Measurements from ENCODE around the gene GALM. TPM values are rescaled to one million over a fixed set of nuclear protein-coding genes. Genes with fewer than 3 reads are reported as not detected.

Gene GALM
- polyA plus RNA-seq, 3 donors = 3.0 to 3.6 (median 3.1) TPM

DNA sequence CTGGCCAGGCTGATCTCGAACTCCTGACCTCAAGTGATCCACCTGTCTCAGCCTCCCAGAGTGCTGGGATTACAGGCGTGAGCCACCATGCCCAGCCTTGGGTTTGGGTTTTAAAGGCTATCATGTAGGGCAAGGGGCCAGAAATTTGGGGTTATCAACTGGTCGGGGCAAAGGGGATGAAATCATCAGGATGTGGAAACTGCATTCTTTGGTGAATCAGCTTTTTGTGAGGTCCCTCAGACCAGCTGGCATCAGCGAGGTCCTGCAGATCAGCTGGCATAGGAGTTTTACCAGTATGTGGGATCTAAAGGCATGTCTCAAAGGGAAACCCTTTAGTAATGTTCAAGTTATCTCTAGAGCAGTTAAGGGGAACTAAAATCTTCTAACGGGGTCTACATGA, 105.7 kb downstream of the GALM start:
- intact Hi-C loops (cut with micrococcal nuclease) = no loop called here
- H3K9ac ChIP-seq (ENCODE audit: insufficient read depth, low read length, poor library complexity, severe bottlenecking) = no peak overlapping the region
- no peaks in the 10 kb centered on the region for H3K36me3 Mint-ChIP-seq
- no peak overlapping the region for H3K4me2 ChIP-seq (replicated peaks; ENCODE audit: extremely low read depth, low read length, poor library complexity, severe bottlenecking)
- DNase-seq = no peak
- no peak overlapping the region for H2AFZ ChIP-seq (ENCODE audit: insufficient read depth, low read depth, low read length, poor library complexity, severe bottlenecking)
- H3K27me3 Mint-ChIP-seq (ENCODE audit: low read depth in 3 of 3) = peaks cover 7 to 17% (median 13%) of the 10 kb centered on the region in 3 donors
- H3K4me3 ChIP-seq (replicated peaks in 1 of 3; ENCODE audit: low read depth in 2 of 3, low read length in 3 of 3) = no peak overlapping the region
- no peak overlapping the region for H3K27ac Mint-ChIP-seq
- H3K79me2 ChIP-seq (ENCODE audit: insufficient read depth, low read length) = no peaks in the 10 kb centered on the region
- H3K4me1 ChIP-seq (ENCODE audit: control insufficient read depth in 1 of 2, insufficient read depth in 2 of 2, low read length in 2 of 2) = no peaks in the 10 kb centered on the region
- WGBS (ENCODE audit: insufficient coverage) = 50% methylated on average over 2 of the region's 5 CpGs
- H3K27ac ChIP-seq (ENCODE audit: low read depth in 1 of 2, low read length in 2 of 2) = no peak overlapping the region
- H3K9me3 Mint-ChIP-seq = no peaks in the 10 kb centered on the region
- H4K20me1 ChIP-seq (ENCODE audit: insufficient read depth, low read length) = no peaks in the 10 kb centered on the region
- H3K4me3 Mint-ChIP-seq = no peak overlapping the region
- H3K36me3 ChIP-seq (replicated peaks in 1 of 2; ENCODE audit: control insufficient read depth in 1 of 2, insufficient read depth in 2 of 2, low read length in 2 of 2) = no peaks in the 10 kb centered on the region
- H3K9me3 ChIP-seq (replicated peaks in 1 of 2; ENCODE audit: control insufficient read depth in 1 of 2, insufficient read depth in 1 of 2, low read length in 2 of 2) = no peaks in the 10 kb centered on the region
- TF ChIP-seq, protein P1, sequence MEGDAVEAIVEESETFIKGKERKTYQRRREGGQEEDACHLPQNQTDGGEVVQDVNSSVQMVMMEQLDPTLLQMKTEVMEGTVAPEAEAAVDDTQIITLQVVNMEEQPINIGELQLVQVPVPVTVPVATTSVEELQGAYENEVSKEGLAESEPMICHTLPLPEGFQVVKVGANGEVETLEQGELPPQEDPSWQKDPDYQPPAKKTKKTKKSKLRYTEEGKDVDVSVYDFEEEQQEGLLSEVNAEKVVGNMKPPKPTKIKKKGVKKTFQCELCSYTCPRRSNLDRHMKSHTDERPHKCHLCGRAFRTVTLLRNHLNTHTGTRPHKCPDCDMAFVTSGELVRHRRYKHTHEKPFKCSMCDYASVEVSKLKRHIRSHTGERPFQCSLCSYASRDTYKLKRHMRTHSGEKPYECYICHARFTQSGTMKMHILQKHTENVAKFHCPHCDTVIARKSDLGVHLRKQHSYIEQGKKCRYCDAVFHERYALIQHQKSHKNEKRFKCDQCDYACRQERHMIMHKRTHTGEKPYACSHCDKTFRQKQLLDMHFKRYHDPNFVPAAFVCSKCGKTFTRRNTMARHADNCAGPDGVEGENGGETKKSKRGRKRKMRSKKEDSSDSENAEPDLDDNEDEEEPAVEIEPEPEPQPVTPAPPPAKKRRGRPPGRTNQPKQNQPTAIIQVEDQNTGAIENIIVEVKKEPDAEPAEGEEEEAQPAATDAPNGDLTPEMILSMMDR (IDR thresholded peaks at IDR 0.05) = no peak
- H3K4me1 Mint-ChIP-seq = no peaks in the 10 kb centered on the region
- peaks cover 0 to 9% of the 10 kb centered on the region in 2 donors for H3K27me3 ChIP-seq (ENCODE audit: control insufficient read depth in 2 of 2, insufficient read depth in 2 of 2, low read length in 2 of 2)

DNA sequence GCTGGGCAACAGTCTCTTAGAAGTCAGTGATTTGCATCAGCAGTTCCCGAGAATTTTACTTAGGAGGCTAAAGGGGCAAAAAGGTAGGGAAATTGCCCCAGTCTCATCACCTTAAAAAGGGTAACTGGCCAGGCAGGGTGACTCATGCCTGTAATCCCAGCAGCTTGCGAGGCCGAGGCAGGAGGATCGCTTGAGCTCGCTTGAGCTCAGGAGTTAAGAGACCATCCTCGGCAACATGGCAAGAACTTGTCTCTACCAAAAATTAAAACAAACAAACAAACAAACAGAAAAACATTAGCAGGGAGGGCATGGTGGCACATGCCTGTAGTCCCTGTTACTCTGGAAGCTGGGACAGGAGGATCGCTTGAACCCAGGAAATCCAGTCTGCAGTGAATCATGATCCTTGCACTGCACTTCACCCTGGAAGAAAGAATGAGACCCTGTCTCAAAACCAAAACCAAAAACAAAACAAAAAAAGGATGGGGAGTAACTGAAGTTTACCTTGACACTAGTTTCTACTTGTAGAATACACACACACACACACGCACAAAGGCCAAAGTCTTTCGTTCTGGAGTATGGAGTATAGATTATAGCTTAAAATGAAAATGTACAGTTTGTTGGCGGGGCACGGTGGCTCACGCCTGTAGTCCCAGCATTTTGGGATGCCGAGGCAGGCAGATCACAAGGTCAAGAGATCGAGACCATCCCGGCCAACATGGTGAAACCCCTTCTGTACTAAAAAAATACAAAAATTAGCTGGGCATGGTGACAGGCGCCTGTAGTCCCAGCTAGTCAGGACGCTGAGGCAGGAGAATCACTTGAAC, 109.4 kb downstream of the GALM start:
- Histone ChIP-seq H3K79me2 (ENCODE audit: insufficient read depth, low read length) (peaks cover 13% of the 10 kb centered on the region), H3K4me3 (replicated peaks in 1 of 3; ENCODE audit: low read depth in 2 of 3, low read length in 3 of 3) (no peak overlapping the region), H3K9ac (ENCODE audit: insufficient read depth, low read length, poor library complexity, severe bottlenecking) (no peak overlapping the region), H4K20me1 (ENCODE audit: insufficient read depth, low read length) (no peaks in the 10 kb centered on the region), H3K4me1 (ENCODE audit: control insufficient read depth in 1 of 2, insufficient read depth in 2 of 2, low read length in 2 of 2) (peaks cover 12 to 13% of the 10 kb centered on the region in 2 donors), H3K27me3 (ENCODE audit: control insufficient read depth in 2 of 2, insufficient read depth in 2 of 2, low read length in 2 of 2) (peaks cover 0 to 9% of the 10 kb centered on the region in 2 donors), H3K27ac (ENCODE audit: low read depth in 1 of 2, low read length in 2 of 2) (no peak overlapping the region), H3K9me3 (replicated peaks in 1 of 2; ENCODE audit: control insufficient read depth in 1 of 2, insufficient read depth in 1 of 2, low read length in 2 of 2) (no peaks in the 10 kb centered on the region), H3K36me3 (replicated peaks in 1 of 2; ENCODE audit: control insufficient read depth in 1 of 2, insufficient read depth in 2 of 2, low read length in 2 of 2) (peaks cover 0 to under 1% of the 10 kb centered on the region in 2 donors), H2AFZ (ENCODE audit: insufficient read depth, low read depth, low read length, poor library complexity, severe bottlenecking) (peak overlapping the region; percentile 29), H3K4me2 (replicated peaks; ENCODE audit: extremely low read depth, low read length, poor library complexity, severe bottlenecking) (no peak overlapping the region)
- Mint-ChIP-seq H3K36me3 (peaks cover 0 to under 1% of the 10 kb centered on the region in 2 donors), H3K9me3 (peaks cover 0 to 5% (median 0%) of the 10 kb centered on the region in 7 donors), H3K27me3 (ENCODE audit: low read depth in 3 of 3) (peaks cover 14 to 18% (median 16%) of the 10 kb centered on the region in 3 donors), H3K27ac (no peak overlapping the region), H3K4me3 (no peak overlapping the region), H3K4me1 (peaks cover 11% of the 10 kb centered on the region)
- no peak for DNase-seq
- intact Hi-C loops (cut with micrococcal nuclease) = loop anchor here in 1 of 2 donors (5.0 kb wide), 1 partner anchor 102 kb away; the partner anchor contains the start of genes DHX57 and MORN2
- WGBS (ENCODE audit: insufficient coverage) = 84% methylated on average over 8 of the region's 17 CpGs
- TF ChIP-seq, protein P1 (IDR thresholded peaks at IDR 0.05) = no peak

Measured in CD14-positive monocyte (primary cell).